ENCODE results near the gene LAMA4.

The LAMA4 gene

GRCh38 chr6:112253841-112254816, at the start of gene LAMA4:
Gene LAMA4 (minus strand): TSS chr6:112254567. CDS start chr6:112254150, 417 bp downstream.
- peak; percentile 46 for DNase-seq (ENCODE audit: low spot score)

DNA sequence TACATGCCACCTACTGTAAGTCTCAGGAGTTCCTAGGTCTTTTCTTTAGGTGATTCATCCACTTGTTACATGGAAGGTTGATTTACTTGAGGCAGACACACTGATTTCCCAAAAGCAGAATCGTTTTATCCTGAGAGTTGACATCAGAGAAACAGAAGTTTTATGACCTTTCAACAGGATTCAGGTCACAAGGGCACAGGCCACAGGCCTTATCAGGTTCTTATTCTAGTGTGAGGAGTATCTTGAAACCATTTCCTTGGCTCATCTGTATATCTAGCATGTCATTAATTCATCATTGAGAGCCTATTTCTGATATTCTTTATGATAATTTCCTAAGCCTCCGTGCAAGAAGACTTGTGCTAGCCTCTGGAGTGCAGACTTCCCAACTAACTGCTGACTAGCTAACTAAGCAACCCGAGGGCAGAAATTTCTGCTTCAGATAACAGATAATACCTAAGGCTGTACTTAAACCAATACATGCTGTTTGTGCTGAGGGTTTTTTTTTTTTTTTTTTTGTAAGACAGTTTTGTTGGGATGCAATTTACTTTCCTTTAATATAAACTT, 47.9 kb upstream of the LAMA4 start:
- DNase-seq (ENCODE audit: low spot score): no peak

DNA sequence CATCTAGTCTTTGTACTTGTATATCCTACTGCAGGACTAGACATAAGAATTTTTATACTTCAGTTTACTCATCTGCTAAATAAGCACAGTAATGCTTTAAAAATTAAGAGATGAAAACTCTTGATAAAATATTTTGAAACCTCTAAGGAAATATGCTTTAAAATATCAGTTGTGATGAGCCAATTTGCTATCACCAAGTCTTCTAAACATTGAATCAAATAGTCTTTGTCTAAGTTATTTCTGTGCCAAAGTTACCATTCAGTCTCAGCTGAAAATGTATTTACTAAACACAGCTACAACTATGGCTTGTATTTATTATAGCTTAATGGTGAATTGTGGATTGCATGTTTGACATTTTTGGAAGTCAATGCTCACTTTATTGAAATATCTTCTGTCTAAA, 46.5 kb upstream of the LAMA4 start:
- DNase-seq (ENCODE audit: low spot score): no peak

GRCh38 chr6:112298816-112299281, 44.5 kb upstream of the LAMA4 start:
- no peak for DNase-seq (ENCODE audit: low spot score)

DNA sequence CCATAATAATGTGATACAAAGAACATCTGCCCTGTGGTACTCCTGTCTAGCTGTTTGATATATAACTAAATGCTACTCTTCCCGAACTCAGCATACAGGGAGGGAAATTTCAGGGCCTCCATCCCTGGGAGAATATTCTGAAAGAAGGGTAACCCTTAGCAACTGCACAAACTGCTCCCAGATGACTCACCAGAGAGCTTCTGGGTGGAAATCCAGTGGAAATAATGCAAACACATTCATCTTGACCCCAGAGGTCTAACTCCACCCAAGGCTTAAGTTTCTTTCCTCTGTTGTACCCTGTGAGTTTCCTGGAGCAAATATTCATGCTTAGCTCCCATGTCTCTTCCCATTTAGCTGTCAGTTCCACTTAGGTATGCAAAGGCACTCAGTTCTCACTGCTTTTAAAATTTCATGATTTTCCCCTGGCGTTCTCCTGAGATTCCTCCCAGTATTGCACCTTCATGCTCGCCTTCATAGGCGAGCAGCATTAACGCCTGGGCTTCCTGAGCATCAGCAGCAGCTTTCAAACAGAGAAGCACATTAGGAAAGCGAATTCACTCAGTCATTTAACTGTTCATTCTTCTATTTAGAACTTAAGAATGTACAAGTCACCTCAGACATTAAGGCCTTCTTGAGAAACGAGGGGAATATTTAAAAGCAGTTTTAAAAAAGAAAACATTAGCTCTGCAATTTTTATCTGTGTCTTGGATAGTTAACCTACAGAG, 43.8 kb upstream of the LAMA4 start:
- DNase-seq (ENCODE audit: low spot score): peak; percentile 10

DNA sequence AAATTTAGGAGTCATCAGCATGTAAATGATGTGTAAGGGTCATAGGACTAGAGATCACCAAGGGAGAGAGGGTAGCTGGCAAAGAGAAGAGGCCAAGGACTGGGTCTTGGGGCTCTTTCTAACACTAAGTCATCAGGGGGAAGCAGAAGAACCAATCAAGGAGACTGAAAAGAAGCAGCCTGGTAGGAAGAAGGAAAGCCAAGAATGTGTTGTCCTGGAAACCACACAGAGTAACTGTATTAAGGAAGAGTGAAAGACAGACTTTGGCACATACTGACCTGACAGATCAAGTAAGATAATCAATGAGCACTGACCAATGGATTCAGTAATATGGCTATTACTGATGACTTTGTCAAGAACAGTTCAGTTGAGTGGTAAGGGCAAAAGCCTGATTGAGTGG, 42.3 kb upstream of the LAMA4 start:
- no peak for DNase-seq (ENCODE audit: low spot score)

GRCh38 chr6:112296122-112296521, 41.8 kb upstream of the LAMA4 start:
- DNase-seq (ENCODE audit: low spot score): no peak

- DNase-seq (ENCODE audit: low spot score): no peak
These were observed 36.9 kb upstream of the LAMA4 start for GRCh38 chr6:112291161-112291762.

DNA sequence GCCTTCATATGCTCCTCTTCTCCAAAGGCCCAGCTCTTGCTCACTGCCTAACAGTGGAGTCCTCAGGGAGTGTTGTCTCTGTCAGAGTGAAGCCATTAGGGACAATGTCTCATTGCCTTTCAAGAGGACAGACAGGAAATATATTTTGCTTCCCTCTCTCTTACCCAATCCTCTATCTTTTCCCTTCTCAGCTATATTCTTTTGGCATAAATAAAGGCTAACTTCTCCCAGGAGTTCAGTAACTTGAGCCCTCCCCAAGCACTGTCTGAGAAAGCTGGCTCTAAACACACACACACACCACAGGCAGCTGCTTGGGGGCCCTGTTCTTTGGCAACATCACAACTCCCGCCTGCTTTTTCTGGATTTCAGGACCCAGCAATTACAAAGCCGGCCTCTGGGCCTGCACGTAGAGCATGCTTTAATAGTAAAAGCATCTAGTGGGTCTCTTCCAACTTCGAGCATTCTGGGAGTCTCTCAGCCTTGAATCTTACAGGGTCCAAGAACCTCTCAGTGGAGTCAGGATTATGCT, 34.7 kb upstream of the LAMA4 start:
- DNase-seq (ENCODE audit: low spot score): no peak

DNA sequence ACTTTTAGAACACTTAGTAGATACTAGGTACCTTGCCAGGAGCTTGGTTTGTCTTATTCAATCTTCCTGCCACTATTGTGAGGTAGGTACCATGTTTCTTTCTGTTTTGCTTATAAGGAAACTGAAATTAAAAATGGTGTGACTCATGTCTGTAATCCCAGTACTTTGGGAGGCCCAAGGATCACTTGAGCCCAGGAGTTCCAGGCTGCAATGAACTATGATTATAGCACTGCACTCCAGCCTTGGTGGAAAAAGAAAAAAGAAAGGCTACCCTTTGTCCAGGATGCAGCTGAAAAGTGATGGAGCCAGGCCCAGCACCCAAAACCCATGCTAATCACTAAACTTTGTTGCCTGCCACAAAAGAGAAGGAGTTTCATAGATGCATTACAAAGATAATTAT, 34.1 kb upstream of the LAMA4 start:
- no peak for DNase-seq (ENCODE audit: low spot score)

GRCh38 chr6:112287577-112288225, 33.3 kb upstream of the LAMA4 start:
- no peak for DNase-seq (ENCODE audit: low spot score)

DNA sequence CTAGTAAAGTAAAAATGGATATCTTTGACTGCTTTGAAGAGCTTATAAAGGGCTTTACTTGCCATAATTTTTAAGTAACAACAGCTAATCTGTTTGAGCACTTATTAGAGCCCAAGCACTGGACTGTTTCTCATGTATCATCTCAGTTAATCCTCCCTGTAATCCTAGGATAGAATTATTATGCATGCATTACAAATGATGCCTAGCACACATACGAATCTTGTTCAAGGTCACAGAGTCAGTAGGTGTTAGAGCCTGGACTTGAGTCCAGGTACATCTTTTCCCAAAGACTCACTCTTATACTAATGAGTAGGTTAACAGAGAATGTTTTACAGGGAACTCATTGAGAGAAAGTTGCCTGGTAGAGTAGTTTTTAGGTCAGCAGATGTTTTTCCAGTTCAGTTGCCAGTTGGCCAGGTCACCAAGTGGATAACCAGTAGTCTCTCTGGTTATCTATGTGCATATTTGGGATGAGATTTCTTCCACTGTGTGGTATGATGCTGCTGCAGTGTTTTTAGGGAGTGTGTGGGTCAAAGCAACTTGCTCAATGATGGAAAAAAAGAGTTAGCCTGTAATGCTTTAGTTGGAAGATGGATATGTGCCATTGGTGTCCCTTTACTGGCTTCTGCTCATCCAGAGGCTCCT, 32.3 kb upstream of the LAMA4 start:
- DNase-seq (ENCODE audit: low spot score): no peak

DNA sequence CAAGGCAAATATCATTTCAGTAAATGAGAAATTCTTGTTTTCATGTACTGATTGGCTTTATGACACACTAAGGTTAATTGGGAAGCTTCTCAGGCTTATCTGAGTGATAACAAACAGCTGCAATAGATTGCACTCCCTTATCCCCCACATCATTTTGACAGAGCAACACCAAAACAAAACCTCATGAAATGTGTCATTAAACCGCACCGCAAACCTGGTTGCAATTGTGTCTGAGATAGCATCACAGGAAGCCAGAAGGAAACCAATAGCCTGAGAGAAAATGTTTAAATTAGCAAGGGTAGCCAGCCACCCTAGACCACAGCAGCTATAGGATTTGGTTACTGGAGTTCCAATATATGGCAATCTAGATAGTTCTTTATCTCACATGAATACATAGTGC, 31.6 kb upstream of the LAMA4 start:
- DNase-seq (ENCODE audit: low spot score): no peak

DNA sequence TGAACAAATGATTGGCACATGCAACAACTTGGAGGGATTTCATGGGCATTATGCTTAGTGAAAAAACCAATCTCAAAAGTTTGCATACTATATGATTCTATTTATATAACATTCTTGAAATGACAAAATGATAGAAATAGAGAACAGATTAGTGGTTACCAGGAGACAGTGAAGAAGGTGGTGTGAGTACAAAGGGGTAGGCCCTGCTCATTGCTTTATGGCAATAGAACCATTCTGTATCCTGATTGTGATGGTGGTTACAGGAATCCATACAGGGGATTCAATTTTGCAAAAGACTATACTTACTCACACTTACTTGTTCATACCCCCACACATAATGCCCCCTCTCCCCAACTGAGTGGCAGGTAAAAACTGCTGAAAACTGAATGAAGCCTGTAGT, 30.2 kb upstream of the LAMA4 start:
- no peak for DNase-seq (ENCODE audit: low spot score)

DNA sequence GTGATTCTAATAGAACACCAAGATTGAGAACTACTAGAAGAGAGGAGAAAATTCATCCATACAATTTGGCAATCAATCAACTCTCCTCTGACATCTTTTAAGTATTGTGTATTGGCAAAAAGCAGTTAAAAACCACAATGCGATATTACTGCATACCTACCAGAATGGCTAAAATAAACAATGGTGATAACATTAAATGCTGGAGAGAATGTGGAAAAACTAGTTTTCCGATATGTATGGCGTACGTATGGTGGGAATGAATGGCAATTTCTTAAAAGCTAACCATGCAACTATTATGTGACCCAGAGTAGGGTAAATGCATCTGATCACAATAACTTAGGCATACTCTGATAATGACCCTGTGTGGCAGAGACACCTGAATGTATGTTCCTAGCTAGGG, 29.3 kb upstream of the LAMA4 start:
- DNase-seq (ENCODE audit: low spot score): no peak

DNA sequence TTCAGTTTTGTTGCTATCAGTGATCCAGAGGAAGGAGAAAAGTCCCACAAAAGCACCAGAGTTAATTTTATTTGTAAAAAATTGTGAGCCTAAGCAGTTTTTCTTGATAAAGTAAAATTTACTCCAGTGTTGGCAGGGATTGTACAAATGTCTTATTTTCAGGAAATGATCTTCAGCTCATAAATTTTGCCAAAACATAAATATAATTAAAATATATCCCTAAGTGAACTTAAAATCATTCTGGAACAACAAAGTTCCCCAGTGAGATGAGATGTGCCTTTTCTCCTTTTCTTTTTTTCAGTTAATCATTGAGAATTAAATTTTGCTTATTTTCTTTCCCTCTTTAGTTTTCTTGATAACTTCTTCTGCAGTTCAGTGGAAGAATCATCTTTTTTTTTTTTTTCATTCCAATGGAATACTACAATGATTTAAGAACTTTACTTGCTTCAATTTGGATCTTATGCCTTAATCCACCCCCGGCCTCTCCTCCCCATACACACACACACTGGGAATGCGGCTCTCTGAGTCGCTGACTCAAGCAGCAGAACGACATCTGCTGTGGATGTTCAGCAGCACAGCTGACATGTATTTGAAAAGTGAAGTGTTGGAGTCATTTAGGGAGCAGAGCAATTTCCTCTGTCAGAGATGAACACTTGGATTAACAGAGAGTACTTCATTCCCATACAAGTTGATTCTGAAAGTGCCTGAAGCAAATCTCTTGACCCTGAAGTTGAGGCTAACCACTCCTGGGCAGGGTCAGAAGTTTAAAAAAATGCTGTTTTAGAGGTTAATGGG, 27.7 kb upstream of the LAMA4 start:
- peak; percentile 77 for DNase-seq (ENCODE audit: low spot score)

GRCh38 chr6:112279031-112279935, 24.9 kb upstream of the LAMA4 start:
- no peak for DNase-seq (ENCODE audit: low spot score)

DNA sequence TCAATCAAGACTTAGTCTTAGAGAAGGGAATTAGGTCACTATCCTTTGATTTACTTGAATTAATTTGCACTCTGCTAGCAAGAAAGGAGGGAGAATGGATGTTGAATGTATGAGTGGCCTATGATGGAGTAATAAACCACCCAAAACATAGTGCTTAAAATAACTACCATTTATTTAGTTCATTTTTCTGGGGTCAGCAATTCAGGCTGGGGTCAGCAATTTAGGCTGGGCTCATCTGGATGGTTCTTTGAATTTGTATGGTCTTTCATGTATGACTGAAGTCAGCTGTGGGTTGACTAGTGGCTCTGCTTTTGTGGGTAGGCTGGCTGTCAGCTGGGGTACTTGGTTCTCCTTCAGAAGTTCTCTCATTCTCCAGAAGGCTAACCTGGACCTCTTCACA, 21.0 kb upstream of the LAMA4 start:
- no peak for DNase-seq (ENCODE audit: low spot score)

- DNase-seq (ENCODE audit: low spot score): no peak
These were observed 20.4 kb upstream of the LAMA4 start for GRCh38 chr6:112274774-112275173.
